GM18951 (cell line): ENCODE measurements around the gene NPEPL1.

Experiments
- POLR2A ChIP-seq: IDR thresholded peaks from 4 replicates; pipeline ENCODE4 v1.6.1; 2011; ENCODE audit warnings: mild to moderate bottlenecking; ENCODE audit not compliant: insufficient read length, insufficient read depth; ENCODE audit errors: extremely low read depth
- in situ Hi-C: fragments of 300-500 bp; cut with MboI; formaldehyde crosslinking; loops from one replicate; pipeline ENCODE4 v1.12.0; 2022; ENCODE audit warnings: low sequenced_read_pairs, mixed read lengths, inconsistent platforms; ENCODE audit not compliant: unreplicated experiment

The NPEPL1 gene

GRCh38 chr20:58694241-58695083 is 1.9 kb downstream of the NPEPL1 start:
- TF ChIP-seq POLR2A, result no peak
- in situ Hi-C loops, result no loop called here

GRCh38 chr20:58695084-58695722 is 2.6 kb downstream of the NPEPL1 start:
- in situ Hi-C loops, result no loop called here
- TF ChIP-seq POLR2A, result no peak

- TF ChIP-seq POLR2A, result no peak
- in situ Hi-C loops, result no loop called here
Measured at GRCh38 chr20:58695895-58696375, 3.3 kb downstream of the NPEPL1 start.

- in situ Hi-C loops, result no loop called here
- TF ChIP-seq POLR2A, result no peak
Measured at GRCh38 chr20:58696411-58696961, 3.9 kb downstream of the NPEPL1 start.

GRCh38 chr20:58697201-58697866 is 4.7 kb downstream of the NPEPL1 start:
- in situ Hi-C loops, result no loop called here
- no peak for TF ChIP-seq POLR2A

GRCh38 chr20:58697867-58698703 is 5.5 kb downstream of the NPEPL1 start:
- in situ Hi-C loops, result no loop called here
- TF ChIP-seq POLR2A, result no peak

- in situ Hi-C loops, result no loop called here
Measured at GRCh38 chr20:58698741-58699622, 6.4 kb downstream of the NPEPL1 start.

GRCh38 chr20:58699623-58700107 is 7.1 kb downstream of the NPEPL1 start:
- no peak for TF ChIP-seq POLR2A
- in situ Hi-C loops, result no loop called here

More at GRCh38 chr20:58698741-58699622, 6.4 kb downstream of the NPEPL1 start:
- no peak for TF ChIP-seq POLR2A

GRCh38 chr20:58700121-58700821 is 7.7 kb downstream of the NPEPL1 start:
- in situ Hi-C loops, result no loop called here
- TF ChIP-seq POLR2A, result no peak

GRCh38 chr20:58700823-58701222 is 8.2 kb downstream of the NPEPL1 start:
- no peak for TF ChIP-seq POLR2A
- in situ Hi-C loops, result no loop called here

- in situ Hi-C loops, result no loop called here
Measured at GRCh38 chr20:58701431-58702160, 9.0 kb downstream of the NPEPL1 start.

More at GRCh38 chr20:58701431-58702160, 9.0 kb downstream of the NPEPL1 start:
- TF ChIP-seq POLR2A, result no peak
